Activated T-cell treated with anti-CD3 and anti-CD28 coated beads for 1 hour (primary cell): ENCODE results near the gene NRF1.

Experiments
- DNase-seq: peaks from one replicate; pipeline ENCODE4 v3.0.0-alpha.2; 2020; ENCODE audit warnings: low read depth

The NRF1 gene

DNA sequence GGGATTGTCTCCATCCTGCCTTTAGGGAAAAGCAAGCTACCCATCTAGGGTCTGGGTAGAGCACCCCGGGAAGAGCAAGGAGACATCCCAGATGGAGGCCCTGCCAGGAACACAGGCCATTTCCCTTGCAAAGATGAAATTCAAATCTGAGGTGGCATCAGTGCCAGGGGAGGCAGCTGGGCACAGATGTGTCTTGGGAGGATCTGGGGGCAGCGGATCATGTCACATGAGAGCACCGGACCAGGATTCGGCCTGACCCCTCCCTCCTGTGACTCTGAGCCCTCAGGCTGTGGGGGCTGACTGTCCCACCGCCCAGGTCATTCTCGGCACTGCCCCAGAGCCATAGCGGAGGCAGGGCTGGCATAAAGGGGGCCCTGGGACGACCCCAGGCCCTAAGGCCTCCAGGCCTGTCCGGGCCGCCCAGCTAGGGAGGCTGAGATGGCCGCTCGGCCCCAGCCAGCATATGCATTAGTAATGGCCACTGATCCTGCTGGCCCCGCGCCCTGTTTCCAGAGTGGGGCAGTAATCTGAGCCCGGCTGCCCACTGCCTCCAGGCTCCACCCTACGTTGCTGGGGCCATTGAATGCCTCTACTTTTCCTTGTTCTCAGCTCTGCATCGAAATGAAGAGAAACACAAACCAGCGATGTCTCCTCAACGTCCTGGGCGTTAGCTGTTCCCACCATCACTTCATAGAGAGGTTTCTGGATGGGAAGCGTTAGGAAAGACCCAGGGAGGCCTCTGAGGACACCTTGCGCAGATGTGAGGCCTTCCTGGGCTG is 192.8 kb downstream of the NRF1 start:
- no peak for DNase-seq

DNA sequence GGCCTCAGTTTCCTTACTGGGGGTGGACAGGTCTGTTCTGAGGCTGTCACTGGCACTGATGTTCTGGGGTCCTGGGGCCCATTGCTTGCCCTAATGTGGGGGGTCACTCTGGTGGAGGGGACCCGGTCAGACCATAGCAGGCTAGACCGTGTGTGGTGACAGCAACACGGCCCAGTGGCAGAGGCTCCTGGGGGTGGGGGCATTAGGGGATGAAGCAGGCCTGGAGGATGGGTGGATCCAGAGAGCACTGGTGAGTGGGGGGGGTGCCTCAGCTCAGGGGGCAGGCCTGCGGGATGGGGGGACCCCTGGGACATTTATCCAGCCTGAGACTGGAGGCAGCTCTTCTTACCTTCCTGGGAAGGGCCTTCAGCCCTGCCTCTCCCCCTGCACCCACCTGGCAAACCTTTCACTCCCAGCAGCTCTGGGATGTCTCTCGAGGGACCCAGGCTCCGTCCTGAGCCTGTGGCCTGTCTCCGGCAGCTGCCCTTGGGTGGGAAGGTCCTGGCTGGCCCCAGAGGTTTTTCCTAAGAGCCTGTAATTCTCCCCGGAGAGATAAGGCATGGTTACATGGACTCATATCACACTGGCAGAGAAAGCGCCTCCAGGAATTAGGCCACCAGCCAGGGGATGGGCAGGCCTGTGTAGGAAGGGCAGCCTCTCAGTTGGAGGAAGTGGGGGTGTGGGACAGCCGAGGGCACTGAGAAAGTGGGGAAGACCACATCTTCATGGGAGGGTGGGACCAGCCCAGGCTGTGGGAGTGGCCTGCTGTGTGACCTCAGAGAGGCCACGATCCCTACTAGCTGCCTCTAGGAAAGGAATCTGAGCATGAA is 193.6 kb downstream of the NRF1 start:
- DNase-seq = no peak
